Gastrocnemius medialis (tissue), 4 donors: Measurements from ENCODE around the gene NSD2.

Source experiments
- POLR2A ChIP-seq, 2 donors: fragments of 450-650 bp; IDR thresholded peaks; one replicate each; pipeline ENCODE4 v1.6.1; 2017; ENCODE audit warnings: antibody characterized with exemption in 2 of 2, mild to moderate bottlenecking in 2 of 2, moderate library complexity in 2 of 2
- TF ChIP-seq, protein P1 (sequence below), 5 experiments: fragments of 450-650 bp in 3 of 5; fragments of 200-600 bp in 2 of 5; sonication (generic) in 2 of 5; IDR thresholded peaks in 4 of 5; conservative IDR thresholded peaks in 1 of 5; 1 replicate in 4 of 5; 2 replicates in 1 of 5; pipeline ENCODE4 v1.5.1; 2016 to 2019; ENCODE audit warnings: antibody characterized with exemption in 5 of 5, mild to moderate bottlenecking in 3 of 5, moderate library complexity in 3 of 5

DNA sequence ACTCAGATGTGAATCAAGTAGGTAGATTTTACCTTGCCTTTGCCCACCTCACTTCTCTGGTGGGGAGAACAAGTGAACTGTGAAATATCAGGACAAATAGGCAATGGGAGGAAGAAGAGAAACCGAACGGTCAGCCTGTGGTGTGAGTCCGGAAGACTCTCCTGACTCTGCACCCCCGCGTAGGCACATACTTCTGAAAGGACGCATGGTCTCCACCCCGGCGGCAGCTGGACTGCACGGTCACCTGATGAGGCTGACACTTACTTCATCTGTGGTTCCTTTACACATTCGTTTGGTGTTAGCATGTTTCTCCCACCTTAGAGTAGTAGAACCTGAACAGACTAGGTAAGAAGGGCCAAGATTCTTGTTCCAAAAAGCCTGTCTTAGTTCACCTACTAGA lies 79.2 kb downstream of the NSD2 start:
- TF ChIP-seq, protein P1, sequence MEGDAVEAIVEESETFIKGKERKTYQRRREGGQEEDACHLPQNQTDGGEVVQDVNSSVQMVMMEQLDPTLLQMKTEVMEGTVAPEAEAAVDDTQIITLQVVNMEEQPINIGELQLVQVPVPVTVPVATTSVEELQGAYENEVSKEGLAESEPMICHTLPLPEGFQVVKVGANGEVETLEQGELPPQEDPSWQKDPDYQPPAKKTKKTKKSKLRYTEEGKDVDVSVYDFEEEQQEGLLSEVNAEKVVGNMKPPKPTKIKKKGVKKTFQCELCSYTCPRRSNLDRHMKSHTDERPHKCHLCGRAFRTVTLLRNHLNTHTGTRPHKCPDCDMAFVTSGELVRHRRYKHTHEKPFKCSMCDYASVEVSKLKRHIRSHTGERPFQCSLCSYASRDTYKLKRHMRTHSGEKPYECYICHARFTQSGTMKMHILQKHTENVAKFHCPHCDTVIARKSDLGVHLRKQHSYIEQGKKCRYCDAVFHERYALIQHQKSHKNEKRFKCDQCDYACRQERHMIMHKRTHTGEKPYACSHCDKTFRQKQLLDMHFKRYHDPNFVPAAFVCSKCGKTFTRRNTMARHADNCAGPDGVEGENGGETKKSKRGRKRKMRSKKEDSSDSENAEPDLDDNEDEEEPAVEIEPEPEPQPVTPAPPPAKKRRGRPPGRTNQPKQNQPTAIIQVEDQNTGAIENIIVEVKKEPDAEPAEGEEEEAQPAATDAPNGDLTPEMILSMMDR (IDR thresholded peaks at IDR 0.05 in 4 of 5, conservative IDR thresholded peaks at IDR 0.05 in 1 of 5) = no peak
- TF ChIP-seq POLR2A (IDR thresholded peaks at IDR 0.05) = no peak
